K562 (cell line): ENCODE results near the gene ZNF853. TPM values are rescaled to one million over a fixed set of nuclear protein-coding genes. Genes with fewer than 3 reads are reported as not detected.

ENCODE experiments used
- CBX1 ChIP-seq: sonication (generic); IDR thresholded peaks from 2 replicates; pipeline ENCODE4 v1.6.1; 2016; ENCODE audit warnings: antibody characterized with exemption, low read depth, mild to moderate bottlenecking
- CTBP1 ChIP-seq: fragments of 450-650 bp; IDR thresholded peaks from 2 replicates; pipeline ENCODE4 v1.6.1; 2016; ENCODE audit warnings: borderline replicate concordance
- DDX20 ChIP-seq: fragments of 450-650 bp; IDR thresholded peaks from 2 replicates; pipeline ENCODE4 v1.6.1; 2016; ENCODE audit warnings: missing genetic modification characterization, low read depth, mild to moderate bottlenecking, missing compliant biosample characterization, moderate library complexity
- HCFC1 ChIP-seq: IDR thresholded peaks from 2 replicates; pipeline ENCODE4 v1.6.1; 2012; ENCODE audit warnings: low read depth, low read length, improper control_type of control experiment
- RBM34 ChIP-seq: fragments of 200-400 bp; formaldehyde crosslinking; IDR thresholded peaks from 2 replicates; pipeline ENCODE4 v1.6.1; 2018; ENCODE audit warnings: low read length, borderline replicate concordance; ENCODE audit not compliant: insufficient read depth
- SIN3B ChIP-seq: fragments of 450-650 bp; IDR thresholded peaks from 2 replicates; pipeline ENCODE4 v1.6.1; 2017; ENCODE audit warnings: low read depth, mild to moderate bottlenecking, moderate library complexity
- SPI1 ChIP-seq: IDR thresholded peaks from 2 replicates; pipeline ENCODE4 v1.6.1; 2011; ENCODE audit warnings: low read depth, low read length, control low read depth, borderline replicate concordance
- TFAP4 ChIP-seq: sonication (generic); formaldehyde crosslinking; IDR thresholded peaks from 2 replicates; pipeline ENCODE4 v1.8.0; 2022; ENCODE audit warnings: missing genetic modification reagents, mild to moderate bottlenecking, moderate library complexity, borderline replicate concordance
- TGIF2 ChIP-seq: sonication (generic); formaldehyde crosslinking; IDR thresholded peaks from 2 replicates; pipeline ENCODE4 v1.8.1; 2022; ENCODE audit warnings: mild to moderate bottlenecking, missing genetic modification reagents, moderate library complexity
- TSHZ1 ChIP-seq: fragments of 250-450 bp; sonication (Bioruptor Pico); IDR thresholded peaks from 2 replicates; pipeline ENCODE4 v1.4.0; 2020; ENCODE audit warnings: mild to moderate bottlenecking, moderate library complexity
- VEZF1 ChIP-seq: fragments of 200-800 bp; sonication (Bioruptor generic); IDR thresholded peaks from 2 replicates; pipeline ENCODE4 v1.6.1; 2017; ENCODE audit warnings: missing genetic modification characterization, missing compliant biosample characterization
- ZBTB11 ChIP-seq, 3 experiments: fragments of 200-800 bp in 1 of 3; fragments of 250-450 bp in 1 of 3; fragments of 450-650 bp in 1 of 3; sonication (Bioruptor Pico) in 1 of 3; sonication (Bioruptor generic) in 1 of 3; formaldehyde crosslinking in 1 of 3; IDR thresholded peaks; 2 replicates each; pipeline versions ENCODE4 v1.6.1 to v1.8.0; 2016 to 2022; ENCODE audit warnings: mild to moderate bottlenecking in 2 of 3, missing genetic modification characterization in 2 of 3, missing compliant biosample characterization in 1 of 3, moderate library complexity in 1 of 3
- ZBTB9 ChIP-seq: fragments of 450-650 bp; formaldehyde crosslinking; IDR thresholded peaks from 2 replicates; pipeline ENCODE4 v1.4.0; 2020; ENCODE audit warnings: mild to moderate bottlenecking, moderate library complexity
- ZNF282 ChIP-seq: sonication (generic); formaldehyde crosslinking; IDR thresholded peaks from 2 replicates; pipeline ENCODE4 v1.8.1; 2023; ENCODE audit warnings: missing genetic modification reagents
- ZNF77 ChIP-seq: fragments of 250-450 bp; sonication (Bioruptor Pico); IDR thresholded peaks from 2 replicates; pipeline ENCODE4 v1.5.0; 2020
- polyA plus RNA-seq, 8 experiments: library from polyadenylated mRNA; depleted of rRNA in 4 of 8; stranded (reverse) in 5 of 8; unstranded in 3 of 8; fragments of >200 nt; fragmentation: Nextera tagmentation in 2 of 8; fragmentation: Illumina TruSeq in 1 of 8; extraction: Ambion mirVana in 2 of 8; extraction: Trizol in 1 of 8; gene quantifications; 2 replicates each; pipeline versions ENCODE4 v1.2.1 to v1.2.3, GENCODE V29; 2011 to 2014; ENCODE audit warnings: inconsistent platforms in 1 of 8, missing spikeins in 1 of 8
- total RNA-seq, 7 experiments: library from RNA; depleted of rRNA in 6 of 7; stranded (reverse); fragments of >200 nt in 6 of 7; fragmentation: Illumina TruSeq in 2 of 7; extraction: Trizol in 2 of 7; gene quantifications; 2 replicates each; pipeline versions ENCODE4 v1.2.1 to v1.2.3, GENCODE V29; 2011 to 2021; ENCODE audit warnings: low replicate concordance in 1 of 7

Gene ZNF853
- total and polyA plus RNA-seq, 9 of the 15 experiments (the other 6 are each of a cell fraction or from before 2014, with no cell fraction given): 0.03 TPM; not detected in 8

- TF ChIP-seq ZBTB9 (CRISPR knock-in tag) (peak; percentile 38; the same call in 1 of the 2 replicates), VEZF1 (CRISPR knock-in tag) (peak; percentile 72), TFAP4 (CRISPR knock-in tag) (peak; percentile 43; the same call in 1 of the 2 replicates), RBM34 (0 out of 2 replicates have a peak, but pooled peaks have one; percentile 17), ZNF77 (CRISPR knock-in tag) (no peak), ZNF282 (CRISPR knock-in tag) (peak; percentile 45; the same call in 1 of the 2 replicates), SIN3B (peak; percentile 90), CTBP1 (peak; percentile 99), SPI1 (0 out of 2 replicates have a peak, but pooled peaks have one; percentile 46), CBX1 (peak; percentile 78), HCFC1 (peak; percentile 75), TGIF2 (CRISPR knock-in tag) (peak; percentile 77; the same call in 1 of the 2 replicates), DDX20 (no peak), TSHZ1 (CRISPR knock-in tag) (no peak), ZBTB11 (CRISPR knock-in tag; IDR thresholded peaks at IDR 0.05) (peak in 2 of 3 experiments; percentile 62 to 82; a peak in 3 of 6 replicates)
Measured at GRCh38 chr7:6589829-6590644, 25.4 kb upstream of the ZNF853 start, which contains the start of gene INTS15 (continued).
